ENCODE results near the gene TFEB.

GRCh38 chr6:41719436-41720261 is 15.8 kb downstream of the TFEB start:
- no peak for TF ChIP-seq POLR2A (IDR thresholded peaks at IDR 0.05)
- TF ChIP-seq, protein P1, sequence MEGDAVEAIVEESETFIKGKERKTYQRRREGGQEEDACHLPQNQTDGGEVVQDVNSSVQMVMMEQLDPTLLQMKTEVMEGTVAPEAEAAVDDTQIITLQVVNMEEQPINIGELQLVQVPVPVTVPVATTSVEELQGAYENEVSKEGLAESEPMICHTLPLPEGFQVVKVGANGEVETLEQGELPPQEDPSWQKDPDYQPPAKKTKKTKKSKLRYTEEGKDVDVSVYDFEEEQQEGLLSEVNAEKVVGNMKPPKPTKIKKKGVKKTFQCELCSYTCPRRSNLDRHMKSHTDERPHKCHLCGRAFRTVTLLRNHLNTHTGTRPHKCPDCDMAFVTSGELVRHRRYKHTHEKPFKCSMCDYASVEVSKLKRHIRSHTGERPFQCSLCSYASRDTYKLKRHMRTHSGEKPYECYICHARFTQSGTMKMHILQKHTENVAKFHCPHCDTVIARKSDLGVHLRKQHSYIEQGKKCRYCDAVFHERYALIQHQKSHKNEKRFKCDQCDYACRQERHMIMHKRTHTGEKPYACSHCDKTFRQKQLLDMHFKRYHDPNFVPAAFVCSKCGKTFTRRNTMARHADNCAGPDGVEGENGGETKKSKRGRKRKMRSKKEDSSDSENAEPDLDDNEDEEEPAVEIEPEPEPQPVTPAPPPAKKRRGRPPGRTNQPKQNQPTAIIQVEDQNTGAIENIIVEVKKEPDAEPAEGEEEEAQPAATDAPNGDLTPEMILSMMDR (IDR thresholded peaks at IDR 0.05) = no peak
